WTC11 (cell line): Measurements from ENCODE around the gene EDIL3.

Source experiments
- ATF2 ChIP-seq: sonication (generic); formaldehyde crosslinking; IDR thresholded peaks from 2 replicates; pipeline ENCODE4 v1.8.1; 2022; ENCODE audit warnings: low read depth, missing genetic modification reagents, borderline replicate concordance
- CTCF ChIP-seq: fragments of 200-600 bp; IDR thresholded peaks from 2 replicates; pipeline ENCODE4 v1.8.0; 2022; ENCODE audit warnings: antibody characterized with exemption
- E2F4 ChIP-seq: sonication (generic); formaldehyde crosslinking; IDR thresholded peaks from 2 replicates; pipeline ENCODE4 v1.8.1; 2022; ENCODE audit warnings: low read depth, mild to moderate bottlenecking, moderate library complexity, missing genetic modification reagents, borderline replicate concordance
- MYBL2 ChIP-seq: sonication (generic); formaldehyde crosslinking; IDR thresholded peaks from 2 replicates; pipeline ENCODE4 v1.8.1; 2023; ENCODE audit warnings: mild to moderate bottlenecking, moderate library complexity, missing genetic modification reagents
- NR2C2 ChIP-seq: sonication (generic); formaldehyde crosslinking; IDR thresholded peaks from 2 replicates; pipeline ENCODE4 v1.8.0; 2022; ENCODE audit warnings: mild to moderate bottlenecking, missing genetic modification reagents
- NR3C1 ChIP-seq: sonication (generic); formaldehyde crosslinking; conservative IDR thresholded peaks from 2 replicates; pipeline ENCODE4 v1.8.1; 2023; ENCODE audit warnings: low read depth, mild to moderate bottlenecking, missing genetic modification reagents
- RORB ChIP-seq: fragments of 250-450 bp; sonication (Bioruptor Pico); IDR thresholded peaks from 2 replicates; pipeline ENCODE4 v1.9.0; 2021; ENCODE audit warnings: mild to moderate bottlenecking
- SMAD4 ChIP-seq: sonication (generic); formaldehyde crosslinking; IDR thresholded peaks from 2 replicates; pipeline ENCODE4 v1.8.0; 2022; ENCODE audit warnings: mild to moderate bottlenecking, missing genetic modification reagents
- SP1 ChIP-seq: sonication (generic); formaldehyde crosslinking; conservative IDR thresholded peaks from 2 replicates; pipeline ENCODE4 v1.8.1; 2022; ENCODE audit warnings: missing genetic modification reagents
- TEAD4 ChIP-seq: sonication (generic); formaldehyde crosslinking; IDR thresholded peaks from 2 replicates; pipeline ENCODE4 v1.8.0; 2022; ENCODE audit warnings: mild to moderate bottlenecking, missing genetic modification reagents
- USF1 ChIP-seq: sonication (generic); formaldehyde crosslinking; IDR thresholded peaks from 2 replicates; pipeline ENCODE4 v1.8.0; 2022; ENCODE audit warnings: mild to moderate bottlenecking, missing genetic modification reagents
- ZBTB21 ChIP-seq: sonication (generic); formaldehyde crosslinking; IDR thresholded peaks from 2 replicates; pipeline ENCODE4 v1.8.1; 2023; ENCODE audit warnings: mild to moderate bottlenecking, missing genetic modification reagents, borderline replicate concordance
- TF ChIP-seq, protein P1 (sequence below): sonication (generic); formaldehyde crosslinking; IDR thresholded peaks from 2 replicates; pipeline ENCODE4 v1.8.1; 2022; ENCODE audit warnings: missing genetic modification reagents, borderline replicate concordance

DNA sequence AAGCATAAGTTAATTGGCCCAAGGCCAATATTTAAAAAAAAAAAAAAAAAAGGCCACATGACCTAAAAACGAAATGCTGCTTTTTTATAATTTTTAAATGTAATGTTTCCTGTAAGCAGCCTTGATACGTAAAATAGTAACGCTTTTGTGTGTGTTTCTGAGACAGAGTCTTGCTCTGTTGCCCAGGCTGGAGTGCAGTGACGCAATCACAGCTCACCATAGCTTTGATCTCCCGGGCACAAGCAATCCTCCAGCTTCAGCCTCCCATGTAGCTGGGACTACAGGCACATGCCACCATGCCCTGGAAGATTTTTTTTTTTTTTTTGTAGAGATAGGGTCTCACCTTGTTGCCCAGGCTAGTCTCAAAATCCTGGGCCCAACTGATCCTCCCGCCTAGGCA, 179.9 kb downstream of the EDIL3 start:
- TF ChIP-seq CTCF (no peak), ZBTB21 (CRISPR knock-in tag) (no peak), E2F4 (CRISPR knock-in tag) (no peak), RORB (no peak), USF1 (CRISPR knock-in tag) (no peak), NR3C1 (no peak), TEAD4 (no peak), NR2C2 (CRISPR knock-in tag) (no peak), SP1 (CRISPR knock-in tag) (no peak), MYBL2 (no peak), ATF2 (CRISPR knock-in tag) (no peak), SMAD4 (no peak)
- TF ChIP-seq, protein P1, sequence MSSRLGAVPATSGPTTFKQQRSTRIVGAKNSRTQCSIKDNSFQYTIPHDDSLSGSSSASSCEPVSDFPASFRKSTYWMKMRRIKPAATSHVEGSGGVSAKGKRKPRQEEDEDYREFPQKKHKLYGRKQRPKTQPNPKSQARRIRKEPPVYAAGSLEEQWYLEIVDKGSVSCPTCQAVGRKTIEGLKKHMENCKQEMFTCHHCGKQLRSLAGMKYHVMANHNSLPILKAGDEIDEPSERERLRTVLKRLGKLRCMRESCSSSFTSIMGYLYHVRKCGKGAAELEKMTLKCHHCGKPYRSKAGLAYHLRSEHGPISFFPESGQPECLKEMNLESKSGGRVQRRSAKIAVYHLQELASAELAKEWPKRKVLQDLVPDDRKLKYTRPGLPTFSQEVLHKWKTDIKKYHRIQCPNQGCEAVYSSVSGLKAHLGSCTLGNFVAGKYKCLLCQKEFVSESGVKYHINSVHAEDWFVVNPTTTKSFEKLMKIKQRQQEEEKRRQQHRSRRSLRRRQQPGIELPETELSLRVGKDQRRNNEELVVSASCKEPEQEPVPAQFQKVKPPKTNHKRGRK (CRISPR knock-in tag) = no peak
